Peyer's patch (tissue), 4 donors: ENCODE data around the gene TAMALIN.
A peak's percentile ranks its signal among the peaks of the same experiment; 100 is the strongest.

Experiments used
- POLR2A ChIP-seq, 2 donors: fragments of 450-650 bp; IDR thresholded peaks; one replicate each; pipeline ENCODE4 v1.5.1; 2017; ENCODE audit warnings: antibody characterized with exemption in 2 of 2, mild to moderate bottlenecking in 2 of 2, moderate library complexity in 2 of 2
- TF ChIP-seq, protein P1 (sequence below), 6 experiments: fragments of 450-650 bp in 4 of 6; fragments of 200-600 bp in 2 of 6; sonication (generic) in 1 of 6; IDR thresholded peaks; one replicate each; pipeline ENCODE4 v1.5.1; 2017 to 2019; ENCODE audit warnings: antibody characterized with exemption in 6 of 6, mild to moderate bottlenecking in 3 of 6, moderate library complexity in 1 of 6

- TF ChIP-seq, protein P1, sequence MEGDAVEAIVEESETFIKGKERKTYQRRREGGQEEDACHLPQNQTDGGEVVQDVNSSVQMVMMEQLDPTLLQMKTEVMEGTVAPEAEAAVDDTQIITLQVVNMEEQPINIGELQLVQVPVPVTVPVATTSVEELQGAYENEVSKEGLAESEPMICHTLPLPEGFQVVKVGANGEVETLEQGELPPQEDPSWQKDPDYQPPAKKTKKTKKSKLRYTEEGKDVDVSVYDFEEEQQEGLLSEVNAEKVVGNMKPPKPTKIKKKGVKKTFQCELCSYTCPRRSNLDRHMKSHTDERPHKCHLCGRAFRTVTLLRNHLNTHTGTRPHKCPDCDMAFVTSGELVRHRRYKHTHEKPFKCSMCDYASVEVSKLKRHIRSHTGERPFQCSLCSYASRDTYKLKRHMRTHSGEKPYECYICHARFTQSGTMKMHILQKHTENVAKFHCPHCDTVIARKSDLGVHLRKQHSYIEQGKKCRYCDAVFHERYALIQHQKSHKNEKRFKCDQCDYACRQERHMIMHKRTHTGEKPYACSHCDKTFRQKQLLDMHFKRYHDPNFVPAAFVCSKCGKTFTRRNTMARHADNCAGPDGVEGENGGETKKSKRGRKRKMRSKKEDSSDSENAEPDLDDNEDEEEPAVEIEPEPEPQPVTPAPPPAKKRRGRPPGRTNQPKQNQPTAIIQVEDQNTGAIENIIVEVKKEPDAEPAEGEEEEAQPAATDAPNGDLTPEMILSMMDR (IDR thresholded peaks at IDR 0.05) = peak; percentile 94 to 98 (median 96)
- no peak for TF ChIP-seq POLR2A (IDR thresholded peaks at IDR 0.05)
Measured at GRCh38 chr12:52023182-52023975, 16.6 kb downstream of the TAMALIN start.
